SK-N-SH (cell line): ENCODE measurements around the gene YARS1. TPM values are rescaled to one million over a fixed set of nuclear protein-coding genes. Genes with fewer than 3 reads are reported as not detected.

ENCODE experiments used
- CHD2 ChIP-seq: fragments of 150-350 bp; IDR thresholded peaks from 2 replicates; pipeline ENCODE4 v1.6.1; 2018; ENCODE audit warnings: low read length; ENCODE audit not compliant: partially characterized antibody
- EP300 ChIP-seq, 2 experiments: IDR thresholded peaks; 2 replicates each; pipeline versions ENCODE4 v1.4.0 to v1.6.1; 2012; ENCODE audit warnings: borderline replicate concordance in 1 of 2, low read depth in 1 of 2, low read length in 1 of 2
- EZH2phosphoT487 ChIP-seq: fragments of 200-600 bp; sonication (generic); IDR thresholded peaks from 2 replicates; pipeline ENCODE4 v1.6.1; 2017; ENCODE audit warnings: low read depth, mixed run types, mild to moderate bottlenecking, antibody characterized with exemption, moderate library complexity, borderline replicate concordance
- FOXJ3 ChIP-seq: sonication (generic); formaldehyde crosslinking; IDR thresholded peaks from 2 replicates; pipeline ENCODE4 v1.5.1; 2020; ENCODE audit warnings: mild to moderate bottlenecking, missing genetic modification reagents
- GATA2 ChIP-seq: sonication (generic); formaldehyde crosslinking; IDR thresholded peaks from 2 replicates; pipeline ENCODE4 v1.5.0; 2020; ENCODE audit warnings: mild to moderate bottlenecking, missing genetic modification reagents
- IRF3 ChIP-seq: fragments of 150-350 bp; IDR thresholded peaks from 2 replicates; pipeline ENCODE4 v1.6.1; 2016; ENCODE audit warnings: mild to moderate bottlenecking, low read depth, low read length
- MAX ChIP-seq: IDR thresholded peaks from 2 replicates; pipeline ENCODE4 v1.4.0; 2012; ENCODE audit warnings: low read depth
- MEF2A ChIP-seq: IDR thresholded peaks from 2 replicates; pipeline ENCODE4 v1.4.0; 2012; ENCODE audit warnings: low read depth, borderline replicate concordance
- MXI1 ChIP-seq: IDR thresholded peaks from 2 replicates; pipeline ENCODE4 v1.6.1; 2012; ENCODE audit warnings: mild to moderate bottlenecking, low read depth, low read length, improper control_type of control experiment
- NFIC ChIP-seq: IDR thresholded peaks from 2 replicates; pipeline ENCODE4 v1.4.0; 2012; ENCODE audit warnings: borderline replicate concordance
- NRF1 ChIP-seq: IDR thresholded peaks from 2 replicates; pipeline ENCODE4 v1.6.1; 2012; ENCODE audit warnings: low read depth, mild to moderate bottlenecking, low read length
- PBX3 ChIP-seq: IDR thresholded peaks from 2 replicates; pipeline ENCODE4; 2012
- RAD21 ChIP-seq: IDR thresholded peaks from 2 replicates; pipeline ENCODE4 v1.6.1; 2012; ENCODE audit warnings: mild to moderate bottlenecking, low read length
- RCOR1 ChIP-seq: fragments of 150-350 bp; IDR thresholded peaks from 2 replicates; pipeline ENCODE4 v1.6.1; 2017; ENCODE audit warnings: antibody characterized with exemption, low read length
- RFX5 ChIP-seq: IDR thresholded peaks from 2 replicates; pipeline ENCODE4 v1.6.1; 2012; ENCODE audit warnings: mild to moderate bottlenecking, improper control_type of control experiment, low read length
- RXRA ChIP-seq: IDR thresholded peaks from 2 replicates; pipeline ENCODE4 v1.4.0; 2012; ENCODE audit warnings: low read depth, mild to moderate bottlenecking, borderline replicate concordance
- SIN3A ChIP-seq: IDR thresholded peaks from 2 replicates; pipeline ENCODE4 v1.6.1; 2012; ENCODE audit warnings: low read depth, mild to moderate bottlenecking, low read length, moderate library complexity, borderline replicate concordance
- SMC3 ChIP-seq: IDR thresholded peaks from 2 replicates; pipeline ENCODE4 v1.6.1; 2012; ENCODE audit warnings: low read depth, low read length, improper control_type of control experiment
- USF2 ChIP-seq: fragments of 150-350 bp; IDR thresholded peaks from 2 replicates; pipeline ENCODE4 v1.6.1; 2017; ENCODE audit warnings: antibody characterized with exemption, low read length, low read depth, borderline replicate concordance
- polyA plus RNA-seq, 3 experiments: library from polyadenylated mRNA; depleted of rRNA; stranded (reverse); fragments of >200 nt; gene quantifications; 2 replicates each; pipeline ENCODE4 v1.2.3, GENCODE V29; 2012
- TF ChIP-seq, protein P1 (sequence below): IDR thresholded peaks from 2 replicates; pipeline ENCODE4 v1.6.1; 2012; ENCODE audit warnings: mild to moderate bottlenecking, low read depth, low read length, moderate library complexity
- TF ChIP-seq, protein P2 (sequence below): IDR thresholded peaks from 2 replicates; pipeline ENCODE4 v1.4.0; 2012; ENCODE audit warnings: low read depth, borderline replicate concordance

The YARS1 gene
- polyA plus RNA-seq, 1 of the 3 experiments (the other 2 are of a cell fraction), result 46.3 TPM

DNA sequence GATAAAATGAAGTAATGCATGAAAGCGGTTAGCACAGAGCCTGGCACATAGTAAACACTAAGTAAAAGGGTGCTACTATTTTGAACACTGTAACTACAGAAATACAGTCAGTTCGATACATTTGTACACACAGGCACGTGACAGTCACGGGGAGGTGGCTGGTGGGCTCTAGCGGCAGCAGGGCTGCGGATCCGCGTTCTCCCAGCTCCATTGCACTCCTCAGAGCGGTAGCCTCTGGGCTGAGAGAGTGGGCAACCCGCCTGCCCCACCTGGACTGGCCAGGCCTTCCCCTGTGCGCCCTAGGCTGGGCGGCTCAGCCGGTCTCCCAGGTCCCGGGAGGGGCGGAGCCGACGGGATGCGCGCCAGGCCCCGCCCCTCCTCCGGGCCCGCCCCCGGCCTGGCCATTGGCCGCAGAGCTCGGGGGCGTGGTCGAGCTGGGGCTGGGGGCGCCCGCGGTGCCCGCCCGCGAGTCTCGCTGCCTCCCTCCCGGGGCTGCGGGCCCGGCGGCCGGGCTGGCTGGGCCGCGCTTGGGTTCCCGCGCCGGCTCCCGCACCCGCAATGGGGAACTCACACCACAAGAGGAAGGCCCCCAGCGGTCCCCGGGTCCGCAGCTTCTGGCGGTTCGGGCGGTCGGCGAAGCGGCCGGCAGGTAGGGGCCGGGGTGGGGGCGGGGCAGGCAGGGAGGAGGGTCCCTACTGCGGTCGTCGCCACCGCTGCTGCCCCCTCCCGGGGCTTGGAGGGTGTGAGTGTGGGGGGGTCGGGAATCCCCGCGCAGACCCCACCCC lies 63.4 kb downstream of the YARS1 start (continued):
- no peak for TF ChIP-seq EP300 (IDR thresholded peaks at IDR 0.05; ENCODE audit: borderline replicate concordance in 1 of 2, low read depth in 1 of 2, low read length in 1 of 2)
- TF ChIP-seq, protein P1, sequence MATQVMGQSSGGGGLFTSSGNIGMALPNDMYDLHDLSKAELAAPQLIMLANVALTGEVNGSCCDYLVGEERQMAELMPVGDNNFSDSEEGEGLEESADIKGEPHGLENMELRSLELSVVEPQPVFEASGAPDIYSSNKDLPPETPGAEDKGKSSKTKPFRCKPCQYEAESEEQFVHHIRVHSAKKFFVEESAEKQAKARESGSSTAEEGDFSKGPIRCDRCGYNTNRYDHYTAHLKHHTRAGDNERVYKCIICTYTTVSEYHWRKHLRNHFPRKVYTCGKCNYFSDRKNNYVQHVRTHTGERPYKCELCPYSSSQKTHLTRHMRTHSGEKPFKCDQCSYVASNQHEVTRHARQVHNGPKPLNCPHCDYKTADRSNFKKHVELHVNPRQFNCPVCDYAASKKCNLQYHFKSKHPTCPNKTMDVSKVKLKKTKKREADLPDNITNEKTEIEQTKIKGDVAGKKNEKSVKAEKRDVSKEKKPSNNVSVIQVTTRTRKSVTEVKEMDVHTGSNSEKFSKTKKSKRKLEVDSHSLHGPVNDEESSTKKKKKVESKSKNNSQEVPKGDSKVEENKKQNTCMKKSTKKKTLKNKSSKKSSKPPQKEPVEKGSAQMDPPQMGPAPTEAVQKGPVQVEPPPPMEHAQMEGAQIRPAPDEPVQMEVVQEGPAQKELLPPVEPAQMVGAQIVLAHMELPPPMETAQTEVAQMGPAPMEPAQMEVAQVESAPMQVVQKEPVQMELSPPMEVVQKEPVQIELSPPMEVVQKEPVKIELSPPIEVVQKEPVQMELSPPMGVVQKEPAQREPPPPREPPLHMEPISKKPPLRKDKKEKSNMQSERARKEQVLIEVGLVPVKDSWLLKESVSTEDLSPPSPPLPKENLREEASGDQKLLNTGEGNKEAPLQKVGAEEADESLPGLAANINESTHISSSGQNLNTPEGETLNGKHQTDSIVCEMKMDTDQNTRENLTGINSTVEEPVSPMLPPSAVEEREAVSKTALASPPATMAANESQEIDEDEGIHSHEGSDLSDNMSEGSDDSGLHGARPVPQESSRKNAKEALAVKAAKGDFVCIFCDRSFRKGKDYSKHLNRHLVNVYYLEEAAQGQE, result no peak
- no peak for TF ChIP-seq EZH2phosphoT487
- TF ChIP-seq RFX5, result no peak
- TF ChIP-seq MEF2A, result no peak
- no peak for TF ChIP-seq MAX
- TF ChIP-seq CHD2, result no peak
- TF ChIP-seq IRF3, result no peak
- no peak for TF ChIP-seq GATA2 (CRISPR knock-in tag)
- TF ChIP-seq RCOR1, result 0 out of 2 replicates have a peak, but pooled peaks have one; percentile 14
- TF ChIP-seq SIN3A, result no peak
- TF ChIP-seq RXRA, result no peak
- TF ChIP-seq MXI1, result peak; percentile 70
- TF ChIP-seq USF2, result no peak
- no peak for TF ChIP-seq RAD21
- no peak for TF ChIP-seq NFIC
- no peak for TF ChIP-seq PBX3
- TF ChIP-seq NRF1, result peak; percentile 24; the same call in 1 of the 2 replicates
- TF ChIP-seq, protein P2, sequence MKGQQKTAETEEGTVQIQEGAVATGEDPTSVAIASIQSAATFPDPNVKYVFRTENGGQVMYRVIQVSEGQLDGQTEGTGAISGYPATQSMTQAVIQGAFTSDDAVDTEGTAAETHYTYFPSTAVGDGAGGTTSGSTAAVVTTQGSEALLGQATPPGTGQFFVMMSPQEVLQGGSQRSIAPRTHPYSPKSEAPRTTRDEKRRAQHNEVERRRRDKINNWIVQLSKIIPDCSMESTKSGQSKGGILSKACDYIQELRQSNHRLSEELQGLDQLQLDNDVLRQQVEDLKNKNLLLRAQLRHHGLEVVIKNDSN, result peak; percentile 83
- TF ChIP-seq FOXJ3 (CRISPR knock-in tag), result no peak
- TF ChIP-seq SMC3, result no peak
- TF ChIP-seq, all 33 proteins: peak for 4
